NCI-H1048 (cell line): ENCODE data around the gene KCNK17.
"Not testable (repeated sequence)": the region's sequence is repeated elsewhere in the genome, so short reads cannot be mapped to it uniquely, and the experiment has no call there.

Experiments used
- DNase-seq: peaks from one replicate; lab custom pipeline; 2025; lab: John Stamatoyannopoulos, UW

KCNK17 gene

DNA sequence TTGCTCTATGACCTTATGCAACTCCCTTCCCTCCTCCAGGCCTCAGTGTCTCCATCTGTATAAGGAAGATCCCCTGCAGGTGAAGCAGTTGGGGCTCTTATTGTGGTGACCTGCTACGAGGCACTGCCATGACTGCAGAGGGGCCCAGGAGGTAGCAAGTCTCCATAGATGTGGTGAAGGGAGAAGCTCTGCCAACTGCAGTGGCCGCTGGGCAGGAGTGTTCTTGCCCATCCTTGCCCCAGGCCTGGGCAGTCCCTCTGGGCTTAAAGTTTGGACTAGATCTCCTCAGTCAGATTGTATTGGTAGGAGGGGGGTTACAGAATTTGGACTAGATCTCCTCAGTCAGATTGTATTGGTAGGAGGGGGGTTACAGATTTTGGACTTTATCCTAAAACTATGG lies 12.2 kb downstream of the KCNK17 start:
- no peak for DNase-seq

DNA sequence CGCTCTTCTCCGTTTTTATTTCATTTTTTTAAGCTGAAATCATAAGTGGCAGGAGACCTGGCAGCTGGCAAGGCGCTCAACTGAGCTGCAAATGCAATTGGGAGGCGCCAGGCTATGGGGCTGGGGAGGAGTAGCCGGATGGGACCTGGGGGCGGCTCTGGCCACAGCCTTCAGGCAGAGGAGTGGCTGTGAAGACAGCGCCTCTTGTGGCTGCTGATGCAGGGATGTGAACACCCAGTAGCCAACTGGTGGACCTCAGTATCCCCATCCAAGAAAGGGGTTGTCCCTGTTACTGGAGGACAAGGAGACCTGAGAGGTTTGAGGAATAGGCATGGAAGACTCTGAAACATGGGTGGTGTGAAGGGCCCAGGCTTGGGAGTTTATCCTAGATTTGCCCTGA lies 12.6 kb downstream of the KCNK17 start:
- DNase-seq, result no peak

DNA sequence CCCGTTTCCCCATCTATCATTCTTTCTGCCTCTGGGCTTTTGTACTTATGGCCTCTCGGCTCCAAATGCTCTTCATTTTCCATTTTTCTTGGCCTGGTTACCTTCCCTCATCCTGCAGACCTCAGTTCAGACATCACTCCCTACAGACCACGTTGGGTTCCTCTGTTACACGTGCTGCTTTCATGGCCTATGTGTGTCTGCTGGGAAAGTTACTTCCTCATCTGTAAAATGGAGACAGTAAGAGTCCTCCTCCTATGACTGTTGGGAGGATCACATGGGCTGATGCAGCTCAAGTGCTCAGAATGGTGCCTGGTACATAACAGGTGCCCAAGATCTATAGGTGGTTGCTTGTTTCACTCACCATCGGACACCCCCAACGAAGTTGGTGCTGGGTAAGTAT lies 13.5 kb downstream of the KCNK17 start:
- no peak for DNase-seq

- no peak for DNase-seq
These were observed 16.2 kb downstream of the KCNK17 start for GRCh38 chr6:39298061-39298460.

DNA sequence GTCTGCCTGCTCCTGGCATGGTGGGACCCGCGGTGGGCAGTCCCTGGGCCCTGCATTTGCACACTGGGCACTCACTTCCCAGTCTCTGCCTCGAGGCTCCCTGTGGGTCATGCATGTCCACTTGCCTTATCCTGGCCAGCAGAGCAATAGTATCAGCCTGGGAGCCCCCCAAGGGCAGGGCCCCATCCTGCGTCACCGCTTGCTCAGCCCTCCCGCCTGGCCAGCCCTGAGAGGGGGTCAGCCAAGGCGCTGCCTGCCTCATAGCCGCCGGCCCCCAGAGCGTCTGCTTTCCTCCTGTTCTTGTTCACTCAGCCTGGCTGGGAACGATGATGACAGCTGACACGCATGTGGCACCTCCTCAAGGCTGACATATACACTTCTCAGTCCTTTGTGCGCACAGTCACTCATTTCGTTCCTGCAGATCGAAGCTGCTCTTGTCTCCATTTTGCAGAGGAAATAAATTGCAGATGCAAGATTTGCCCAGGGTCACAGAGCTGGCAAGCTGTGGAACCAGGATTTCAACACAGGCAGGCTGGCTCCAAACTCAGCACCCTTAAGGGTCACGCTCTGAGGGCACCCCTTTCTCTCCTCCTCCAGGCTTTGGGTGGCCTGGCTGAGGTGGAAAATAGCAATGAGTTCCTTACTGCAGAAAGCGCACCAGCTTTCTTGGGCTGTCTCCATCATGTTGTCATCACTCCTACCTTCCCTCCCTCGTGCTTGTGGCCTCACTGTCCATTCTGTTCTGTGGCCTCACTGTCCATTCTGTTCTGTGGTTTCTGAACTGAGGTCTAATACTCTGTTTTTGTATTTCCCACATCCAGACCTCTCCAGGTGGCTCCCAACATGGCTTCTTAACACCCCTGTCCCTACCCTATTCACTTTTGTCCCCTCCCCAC lies 17.2 kb downstream of the KCNK17 start:
- no peak for DNase-seq

DNA sequence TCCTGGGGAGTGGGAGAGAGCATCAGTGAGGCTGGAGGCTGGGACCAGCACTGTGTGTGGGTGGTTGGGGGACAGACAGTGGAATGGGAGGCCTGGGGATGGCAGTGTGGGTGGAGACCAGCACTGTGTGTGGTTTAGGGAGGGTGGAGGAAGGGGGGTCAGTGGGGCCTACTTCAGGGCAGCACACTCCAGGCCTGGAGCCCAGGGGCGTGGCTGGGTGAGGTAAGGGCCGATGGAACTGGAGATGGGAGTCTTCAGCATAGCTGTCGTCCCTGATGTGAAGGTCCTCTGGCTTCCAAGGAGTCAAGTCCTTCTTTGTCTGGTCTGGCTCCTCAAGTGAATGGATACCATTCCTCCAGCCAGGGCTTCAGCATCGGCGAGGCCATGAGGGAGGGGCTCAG lies 18.6 kb downstream of the KCNK17 start:
- DNase-seq, result no peak

DNA sequence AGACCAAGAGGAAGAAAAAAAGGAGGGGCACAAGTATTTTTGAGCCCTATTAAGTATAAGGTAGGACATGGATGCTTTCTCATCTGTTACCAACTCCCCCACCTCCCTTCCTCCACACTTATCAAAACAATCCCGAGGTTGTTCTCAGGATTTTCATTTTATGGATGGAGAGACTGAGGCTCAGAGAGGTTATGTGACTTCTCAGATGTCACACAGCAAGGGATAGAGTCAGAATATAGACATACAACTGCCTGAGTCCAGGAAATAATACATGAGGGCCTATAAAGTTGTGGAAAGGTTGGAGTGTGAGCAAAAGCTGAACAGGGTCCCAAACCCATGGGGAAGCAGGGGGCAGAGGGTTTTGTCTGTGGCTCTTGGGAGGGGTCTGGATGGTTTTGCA lies 19.3 kb downstream of the KCNK17 start:
- DNase-seq, result no peak

- DNase-seq, result no peak
These were observed 20.1 kb downstream of the KCNK17 start for GRCh38 chr6:39294133-39294532.

GRCh38 chr6:39292637-39293036 lies 21.6 kb downstream of the KCNK17 start:
- DNase-seq, result no peak

DNA sequence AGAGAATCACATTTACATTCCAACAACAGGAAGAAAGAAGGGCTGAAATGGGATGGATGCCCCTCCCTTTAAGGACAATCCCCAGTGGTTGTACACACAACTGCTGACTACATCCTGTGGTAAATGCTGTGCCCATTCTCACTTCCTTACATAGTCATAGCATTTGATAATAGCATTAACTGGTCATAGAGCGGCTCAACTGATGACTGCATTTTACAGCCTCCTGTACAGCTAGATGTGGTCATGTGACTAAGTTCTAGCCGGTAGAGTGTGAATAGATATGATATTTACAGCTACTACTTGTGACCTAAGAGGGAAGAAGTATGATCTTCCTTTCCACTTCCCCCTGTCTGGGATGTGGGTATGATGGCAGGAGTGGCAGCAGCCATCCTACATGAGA lies 24.7 kb downstream of the KCNK17 start:
- no peak for DNase-seq

GRCh38 chr6:39287601-39288000 lies 26.6 kb downstream of the KCNK17 start:
- DNase-seq, result no peak

GRCh38 chr6:39286596-39286995 lies 27.6 kb downstream of the KCNK17 start:
- DNase-seq, result not testable (repeated sequence)

- no peak for DNase-seq
These were observed 31.4 kb downstream of the KCNK17 start for GRCh38 chr6:39282774-39283173.

DNA sequence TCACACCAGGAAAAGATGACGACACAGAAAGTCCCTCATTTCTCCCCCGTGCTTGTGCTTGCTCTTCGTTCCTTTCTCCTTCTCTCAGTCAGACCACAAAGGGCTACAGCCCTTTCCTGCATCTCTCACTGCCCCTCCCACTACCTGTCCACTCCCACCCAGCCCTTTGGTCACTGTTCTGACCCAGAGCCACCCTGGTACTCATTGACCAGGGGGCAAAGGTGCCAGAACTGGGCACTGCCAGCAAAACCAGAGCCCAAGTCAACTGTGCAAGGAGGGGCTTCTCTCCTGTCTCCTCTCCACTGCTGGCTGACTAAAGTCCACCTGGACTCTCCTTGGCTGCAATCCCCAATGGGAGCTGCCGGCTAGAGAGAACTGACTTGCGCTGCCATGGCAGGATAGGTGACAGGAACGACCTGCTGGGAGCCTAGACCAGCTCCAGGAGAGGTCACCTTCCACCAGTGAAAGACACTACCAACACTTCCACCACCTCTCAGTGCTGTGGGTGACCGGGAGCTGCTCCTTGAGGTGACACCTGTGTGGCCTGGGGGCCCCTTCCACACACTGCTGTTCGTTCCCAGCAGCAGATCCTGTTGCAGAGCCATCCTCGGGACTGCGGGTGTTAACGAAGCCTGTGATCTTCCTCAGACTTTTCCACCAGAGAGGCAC lies 32.8 kb downstream of the KCNK17 start:
- DNase-seq, result no peak

- DNase-seq, result no peak
These were observed 33.9 kb downstream of the KCNK17 start for GRCh38 chr6:39280247-39280731.

DNA sequence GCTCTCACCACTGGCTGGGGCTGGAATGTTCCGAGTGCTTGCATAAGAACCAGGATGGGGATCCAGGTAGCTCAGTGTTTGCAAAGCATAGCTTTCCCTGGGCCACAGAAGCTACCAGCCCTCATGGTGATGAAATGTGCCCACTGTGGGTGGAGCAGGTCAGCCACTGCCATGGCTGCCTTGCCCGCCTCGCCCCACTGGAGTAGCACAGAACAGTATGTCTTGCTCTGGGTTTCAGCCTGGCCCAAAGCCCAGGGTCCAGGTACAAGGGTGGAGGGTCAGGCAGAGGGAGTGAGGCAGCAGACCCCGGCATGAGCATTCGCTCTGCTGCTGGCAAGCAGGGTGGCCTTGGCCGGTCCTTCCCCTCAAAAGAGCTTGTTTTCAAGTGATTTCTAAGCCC lies 34.7 kb downstream of the KCNK17 start:
- no peak for DNase-seq

DNA sequence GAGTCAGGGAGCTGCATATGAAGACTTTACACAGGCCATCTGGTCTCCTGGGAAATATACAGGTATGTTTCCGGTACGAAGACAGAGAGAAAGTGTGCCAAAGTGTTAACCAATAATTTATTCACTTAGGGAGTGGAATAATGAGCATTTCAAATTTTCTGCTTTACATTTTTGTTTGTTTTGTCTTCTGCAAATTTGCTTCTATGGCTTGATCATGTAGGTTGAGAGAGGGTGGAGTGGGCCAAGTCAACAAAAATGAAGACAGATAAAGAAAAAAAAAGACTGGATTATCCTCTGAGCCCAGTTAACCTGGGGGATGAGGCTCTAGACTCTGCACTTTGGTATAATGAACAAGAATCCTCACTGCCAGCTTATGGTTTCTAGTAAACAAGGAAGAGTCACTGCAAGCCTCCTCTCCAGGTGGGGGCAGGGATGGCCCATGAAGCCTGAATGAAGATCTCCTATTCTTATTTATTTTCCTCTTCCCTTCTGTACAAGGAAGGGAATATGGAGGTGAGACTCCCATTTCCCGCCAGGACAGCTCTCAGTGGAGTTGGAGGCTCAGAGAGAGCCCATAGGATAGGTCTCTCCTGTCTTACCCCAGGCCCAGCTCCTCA lies 37.7 kb downstream of the KCNK17 start:
- no peak for DNase-seq

DNA sequence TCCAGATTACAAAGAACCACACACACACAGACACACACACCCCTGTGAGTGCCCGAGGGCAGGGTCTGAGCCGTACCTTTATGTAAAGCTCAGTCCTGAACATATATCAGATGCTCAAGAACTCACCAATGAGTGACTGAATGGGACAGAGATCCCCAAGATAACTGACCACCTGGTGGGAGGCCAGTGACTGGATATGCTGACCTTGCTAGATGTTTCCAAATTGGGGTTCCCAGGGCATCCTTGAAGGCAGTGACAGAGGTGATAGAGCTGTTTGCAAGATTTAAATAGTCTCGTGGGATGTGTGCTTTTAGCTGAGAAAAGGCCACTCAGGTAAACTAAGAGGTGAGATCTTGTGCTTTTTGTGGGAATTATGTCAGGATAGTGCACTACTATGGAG lies 39.3 kb downstream of the KCNK17 start:
- no peak for DNase-seq

GRCh38 chr6:39274471-39274870 lies 39.7 kb downstream of the KCNK17 start:
- no peak for DNase-seq

DNA sequence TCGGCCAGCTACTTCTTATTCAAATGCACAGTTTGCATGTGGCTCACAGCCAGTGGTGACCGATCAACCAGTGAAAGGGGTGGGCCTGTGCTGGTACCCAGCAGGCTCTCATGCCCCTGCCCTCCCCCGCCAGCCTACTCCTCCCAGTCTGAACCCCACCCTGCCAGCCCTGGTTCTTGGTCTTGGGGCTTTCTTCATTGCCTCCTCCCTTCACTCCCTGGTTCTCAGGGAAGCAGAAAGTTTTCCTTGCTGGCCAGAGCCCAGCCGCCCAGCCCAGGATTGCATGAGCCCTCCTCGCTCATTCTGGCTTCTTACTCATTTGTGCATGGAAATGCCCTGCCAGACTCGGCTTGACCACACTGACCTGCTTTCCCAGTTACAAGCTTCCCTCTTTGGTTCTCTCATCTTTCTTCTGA lies 40.8 kb downstream of the KCNK17 start:
- no peak for DNase-seq

DNA sequence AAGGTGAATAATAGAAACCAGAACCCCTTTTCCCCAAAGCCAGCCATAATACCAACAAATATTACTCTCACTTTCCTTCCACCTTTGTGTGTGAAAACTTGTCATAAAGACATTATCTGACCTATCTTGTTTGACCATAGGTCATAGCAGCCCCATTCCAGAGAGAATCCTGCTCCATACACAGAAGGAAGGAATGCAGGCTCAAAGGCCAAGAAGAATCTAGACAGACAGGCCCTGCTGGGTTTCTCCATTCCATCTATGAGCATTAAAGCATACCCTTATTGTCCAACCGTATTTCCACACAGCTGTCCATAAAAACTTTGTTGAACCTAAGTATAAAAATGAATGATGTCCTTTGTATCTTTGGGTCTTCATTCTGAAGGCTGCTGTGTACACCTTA lies 44.3 kb downstream of the KCNK17 start:
- DNase-seq, result no peak

DNA sequence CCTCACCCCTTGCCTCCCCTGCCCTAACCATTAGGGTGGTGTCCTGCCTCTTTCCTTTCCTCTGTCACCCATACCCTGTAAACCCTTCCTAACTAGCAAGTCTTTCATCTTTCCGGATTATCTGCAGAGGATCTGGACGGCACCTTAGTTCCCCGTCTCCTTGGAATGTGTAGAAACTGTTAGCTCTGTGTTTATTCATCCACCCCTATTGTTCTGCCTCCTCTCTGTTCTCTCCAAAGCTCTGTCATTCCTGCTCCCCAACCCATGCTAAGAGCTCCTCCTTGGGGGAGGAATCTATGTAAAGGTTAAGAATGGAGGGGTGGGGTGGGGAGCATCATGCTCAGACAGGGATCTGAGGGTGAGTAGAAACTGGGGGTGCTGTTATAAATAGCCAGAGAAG lies 45.5 kb downstream of the KCNK17 start:
- no peak for DNase-seq

- DNase-seq, result no peak
These were observed 46.0 kb downstream of the KCNK17 start for GRCh38 chr6:39268171-39268570.
